Fibroblast of lung (primary cell): ENCODE measurements around the gene RUNX2. TPM values are rescaled to one million over a fixed set of nuclear protein-coding genes. Genes with fewer than 3 reads are reported as not detected.
A peak's percentile ranks its signal among the peaks of the same experiment; 100 is the strongest.

ENCODE experiments used
- DNase-seq, 2 donors: peaks; one replicate each; pipeline versions ENCODE4 v3.0.0 to v3.0.0-alpha.2; 2010; ENCODE audit warnings: low read depth in 2 of 2
- H2AFZ ChIP-seq: 2 replicates; pipeline ENCODE4 v1.5.1; 2012; ENCODE audit warnings: low read length, control low read depth, inconsistent platforms
- H3K27ac ChIP-seq: 2 replicates; pipeline ENCODE4 v1.5.1; 2011; ENCODE audit warnings: low read length, control low read depth; ENCODE audit not compliant: insufficient read depth
- H3K27me3 ChIP-seq: 2 replicates; pipeline ENCODE4 v1.5.1; 2011; ENCODE audit warnings: mild to moderate bottlenecking, low read length; ENCODE audit not compliant: control insufficient read depth, insufficient read depth
- H3K36me3 ChIP-seq: 2 replicates; pipeline ENCODE4 v1.5.1; 2011; ENCODE audit warnings: low read length; ENCODE audit not compliant: control insufficient read depth, insufficient read depth
- H3K4me1 ChIP-seq: 2 replicates; pipeline ENCODE4 v1.5.1; 2011; ENCODE audit warnings: low read length; ENCODE audit not compliant: control insufficient read depth, insufficient read depth; ENCODE audit errors: extremely low read depth
- H3K4me2 ChIP-seq: 2 replicates; pipeline ENCODE4 v1.5.1; 2011; ENCODE audit warnings: low read length, control low read depth; ENCODE audit not compliant: insufficient read depth; ENCODE audit errors: extremely low read depth
- H3K4me3 ChIP-seq, 4 experiments: fragments of 200-600 bp in 1 of 4; sonication (generic) in 1 of 4; replicated peaks in 1 of 4; 2 replicates each; pipeline ENCODE4 v1.5.1; 2011 to 2016; ENCODE audit warnings: low read length in 4 of 4, low read depth in 3 of 4, mild to moderate bottlenecking in 3 of 4, control low read depth in 2 of 4, inconsistent platforms in 1 of 4, mixed read lengths in 1 of 4; ENCODE audit not compliant: insufficient read depth in 1 of 4; ENCODE audit errors: control extremely low read depth in 1 of 4
- H3K79me2 ChIP-seq: 2 replicates; pipeline ENCODE4 v1.5.1; 2012; ENCODE audit warnings: mild to moderate bottlenecking, low read length, inconsistent platforms; ENCODE audit not compliant: control insufficient read depth, insufficient read depth
- H3K9ac ChIP-seq: 2 replicates; pipeline ENCODE4 v1.5.1; 2011; ENCODE audit warnings: mild to moderate bottlenecking, low read length, control low read depth; ENCODE audit not compliant: insufficient read depth
- H3K9me3 ChIP-seq: 2 replicates; pipeline ENCODE4 v1.5.1; 2012; ENCODE audit warnings: low read depth, low read length; ENCODE audit not compliant: control insufficient read depth, insufficient read depth
- H4K20me1 ChIP-seq: 2 replicates; pipeline ENCODE4 v1.5.1; 2011; ENCODE audit warnings: low read length; ENCODE audit not compliant: control insufficient read depth, insufficient read depth; ENCODE audit errors: extremely low read depth
- EZH2 ChIP-seq: IDR thresholded peaks from 2 replicates; pipeline ENCODE4 v1.5.1; 2012; ENCODE audit warnings: low read length, control low read depth, mild to moderate bottlenecking; ENCODE audit errors: missing control alignments
- polyA plus RNA-seq, 2 donors: library from polyadenylated mRNA; depleted of rRNA in 1 of 2; stranded (reverse) in 1 of 2; unstranded in 1 of 2; fragments of >200 nt; gene quantifications; 2 replicates each; pipeline ENCODE4 v1.2.1, GENCODE V29; 2011 to 2012; ENCODE audit warnings: missing spikeins in 1 of 2
- total RNA-seq: library from RNA; depleted of rRNA; stranded (reverse); fragments of >200 nt; gene quantifications from 2 replicates; pipeline ENCODE4 v1.2.1, GENCODE V29; 2014
- TF ChIP-seq, protein P1 (sequence below), 2 donors: IDR thresholded peaks in 1 of 2; conservative IDR thresholded peaks in 1 of 2; 1 replicate in 1 of 2; 2 replicates in 1 of 2; pipeline ENCODE4 v1.5.1; 2011 to 2012; ENCODE audit warnings: low read length in 2 of 2, control low read depth in 1 of 2, inconsistent platforms in 1 of 2, low read depth in 1 of 2, mild to moderate bottlenecking in 1 of 2

RUNX2 gene
- total and polyA plus RNA-seq, 2 donors (not counting 1 experiment from before 2014, with no cell fraction given): 2.5 to 4.5 TPM

DNA sequence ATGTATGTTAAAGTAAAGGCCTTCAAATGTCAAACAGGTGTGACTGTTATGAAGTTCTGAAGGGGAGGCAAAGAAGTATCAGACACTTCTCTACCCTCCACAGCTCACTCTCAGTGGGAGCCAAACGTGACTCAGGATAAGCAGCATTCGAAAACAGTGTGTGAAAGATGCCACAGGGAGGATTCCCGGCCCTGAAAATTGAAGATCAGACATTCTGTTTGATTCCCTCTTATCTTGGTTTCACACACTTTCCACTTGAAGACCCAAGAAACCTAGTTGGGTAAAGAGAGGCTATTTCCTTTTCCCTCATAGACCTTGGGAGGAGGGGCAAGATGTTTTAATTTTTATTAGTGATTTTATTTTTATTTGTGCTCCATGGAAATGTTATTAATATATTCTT is 213.8 kb downstream of the RUNX2 start:
- Histone ChIP-seq H3K79me2 (no peaks in the 10 kb centered on the region), H2AFZ (no peak overlapping the region), H3K9ac (no peak overlapping the region), H3K4me1 (peaks cover 4% of the 10 kb centered on the region), H3K9me3 (no peaks in the 10 kb centered on the region), H3K27me3 (no peaks in the 10 kb centered on the region), H4K20me1 (no peaks in the 10 kb centered on the region), H3K36me3 (peaks cover 2% of the 10 kb centered on the region), H3K4me3 (no peak overlapping the region), H3K27ac (no peak overlapping the region), H3K4me2 (no peak overlapping the region)
- no peak for DNase-seq
- TF ChIP-seq EZH2: no peak
- TF ChIP-seq, protein P1, sequence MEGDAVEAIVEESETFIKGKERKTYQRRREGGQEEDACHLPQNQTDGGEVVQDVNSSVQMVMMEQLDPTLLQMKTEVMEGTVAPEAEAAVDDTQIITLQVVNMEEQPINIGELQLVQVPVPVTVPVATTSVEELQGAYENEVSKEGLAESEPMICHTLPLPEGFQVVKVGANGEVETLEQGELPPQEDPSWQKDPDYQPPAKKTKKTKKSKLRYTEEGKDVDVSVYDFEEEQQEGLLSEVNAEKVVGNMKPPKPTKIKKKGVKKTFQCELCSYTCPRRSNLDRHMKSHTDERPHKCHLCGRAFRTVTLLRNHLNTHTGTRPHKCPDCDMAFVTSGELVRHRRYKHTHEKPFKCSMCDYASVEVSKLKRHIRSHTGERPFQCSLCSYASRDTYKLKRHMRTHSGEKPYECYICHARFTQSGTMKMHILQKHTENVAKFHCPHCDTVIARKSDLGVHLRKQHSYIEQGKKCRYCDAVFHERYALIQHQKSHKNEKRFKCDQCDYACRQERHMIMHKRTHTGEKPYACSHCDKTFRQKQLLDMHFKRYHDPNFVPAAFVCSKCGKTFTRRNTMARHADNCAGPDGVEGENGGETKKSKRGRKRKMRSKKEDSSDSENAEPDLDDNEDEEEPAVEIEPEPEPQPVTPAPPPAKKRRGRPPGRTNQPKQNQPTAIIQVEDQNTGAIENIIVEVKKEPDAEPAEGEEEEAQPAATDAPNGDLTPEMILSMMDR (conservative IDR thresholded peaks at IDR 0.05 in 1 of 2, IDR thresholded peaks at IDR 0.05 in 1 of 2; ENCODE audit: low read depth in 1 of 2, low read length in 2 of 2): no peak

DNA sequence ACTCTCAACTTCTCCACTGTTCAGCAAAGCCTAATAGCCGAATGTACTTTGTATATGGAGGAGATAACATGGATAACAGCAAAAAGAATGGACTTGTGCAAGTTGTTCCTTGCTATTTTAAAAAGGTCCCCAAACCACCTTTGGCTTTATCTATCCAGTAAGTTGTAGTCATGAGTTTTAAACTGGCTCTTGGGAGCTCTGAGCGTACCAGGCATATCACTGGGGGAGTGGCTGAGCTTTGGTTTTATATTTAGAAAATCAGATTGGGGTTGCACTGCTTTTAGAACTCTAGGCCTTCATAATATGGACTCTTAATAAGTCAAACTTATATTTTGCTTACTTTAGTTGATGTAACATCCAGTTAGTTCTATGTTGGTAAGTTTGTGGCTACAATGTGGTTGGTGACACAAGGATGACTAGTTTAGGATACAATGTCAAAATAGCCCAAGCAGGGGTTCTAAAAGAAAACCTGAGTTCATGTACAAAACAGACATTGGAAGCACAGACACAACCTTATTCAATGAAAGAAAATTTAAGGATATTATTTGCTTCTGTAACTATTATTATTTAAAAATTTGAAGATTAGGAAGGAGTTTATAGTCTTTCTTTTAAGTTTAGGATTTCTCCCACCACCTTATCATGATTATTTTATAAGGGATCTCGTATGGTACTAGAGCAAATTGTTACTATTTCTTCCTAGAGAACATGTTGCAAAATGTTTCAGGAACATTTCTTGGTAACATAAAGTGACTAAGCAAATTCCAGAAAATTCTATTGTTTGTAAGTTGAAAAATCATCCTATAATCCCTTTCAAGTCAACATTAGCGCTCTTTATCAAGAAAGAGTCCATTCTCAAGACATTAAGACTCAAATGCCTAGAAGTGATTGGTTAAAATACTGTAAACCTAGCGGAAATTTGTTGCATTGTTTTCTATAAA is 215.4 kb downstream of the RUNX2 start:
- peak; percentile 56 to 78 for DNase-seq
- no peaks in the 10 kb centered on the region for H3K79me2 ChIP-seq
- no peaks in the 10 kb centered on the region for H4K20me1 ChIP-seq
- H3K27me3 ChIP-seq: no peaks in the 10 kb centered on the region
- peaks cover 4% of the 10 kb centered on the region for H3K4me1 ChIP-seq
- no peak overlapping the region for H3K27ac ChIP-seq
- H3K4me3 ChIP-seq: no peak overlapping the region
- TF ChIP-seq EZH2: no peak
- TF ChIP-seq, protein P1 (conservative IDR thresholded peaks at IDR 0.05 in 1 of 2, IDR thresholded peaks at IDR 0.05 in 1 of 2; ENCODE audit: low read depth in 1 of 2, low read length in 2 of 2): no peak
- H3K9ac ChIP-seq: no peak overlapping the region
- H3K36me3 ChIP-seq: peaks cover 2% of the 10 kb centered on the region
- H2AFZ ChIP-seq: no peak overlapping the region
- H3K9me3 ChIP-seq: no peaks in the 10 kb centered on the region
- H3K4me2 ChIP-seq: no peak overlapping the region

DNA sequence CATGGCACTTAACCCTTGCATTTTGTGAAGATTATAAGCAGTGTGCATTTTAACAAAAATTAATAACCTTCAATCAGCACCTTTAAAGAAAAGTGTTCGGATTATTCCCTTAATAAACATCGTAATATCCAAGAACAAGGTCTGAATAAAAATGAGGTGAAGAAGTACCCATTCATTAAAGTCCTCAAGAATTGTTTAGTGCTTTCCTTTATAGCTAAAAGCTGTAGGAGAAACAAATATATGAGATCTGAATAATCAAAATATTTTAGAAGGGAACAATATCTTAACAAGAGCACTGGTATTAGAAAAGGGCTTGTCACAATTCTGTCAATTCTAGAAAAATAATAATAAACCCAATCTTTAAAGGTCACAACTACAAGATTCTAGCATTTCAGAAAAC is 217.3 kb downstream of the RUNX2 start:
- H3K27ac ChIP-seq: no peak overlapping the region
- H3K9ac ChIP-seq: no peak overlapping the region
- H3K79me2 ChIP-seq: no peaks in the 10 kb centered on the region
- no peak overlapping the region for H2AFZ ChIP-seq
- peaks cover 2% of the 10 kb centered on the region for H3K36me3 ChIP-seq
- no peak overlapping the region for H3K4me3 ChIP-seq
- H3K27me3 ChIP-seq: no peaks in the 10 kb centered on the region
- H3K4me1 ChIP-seq: peaks cover 8% of the 10 kb centered on the region
- TF ChIP-seq EZH2: no peak
- TF ChIP-seq, protein P1 (conservative IDR thresholded peaks at IDR 0.05 in 1 of 2, IDR thresholded peaks at IDR 0.05 in 1 of 2; ENCODE audit: low read depth in 1 of 2, low read length in 2 of 2): no peak
- no peak overlapping the region for H3K4me2 ChIP-seq
- H3K9me3 ChIP-seq: no peaks in the 10 kb centered on the region
- no peaks in the 10 kb centered on the region for H4K20me1 ChIP-seq
- no peak for DNase-seq
